A549 (cell line): Measurements from ENCODE around the gene ZFYVE9.

Source experiments
- CBX2 ChIP-seq: fragments of 200-600 bp; sonication (generic); IDR thresholded peaks from 2 replicates; pipeline ENCODE4 v1.6.1; 2016; ENCODE audit warnings: low read depth, mild to moderate bottlenecking, borderline replicate concordance
- CTCF ChIP-seq: fragments of >200 bp; sonication (Bioruptor Twin); formaldehyde crosslinking; IDR thresholded peaks from 3 replicates; pipeline ENCODE4 v1.5.1; 2016
- MAX ChIP-seq: IDR thresholded peaks from 2 replicates; pipeline ENCODE4 v1.6.1; 2012
- RAD21 ChIP-seq, 2 experiments: fragments of >200 bp in 1 of 2; sonication (Bioruptor Twin) in 1 of 2; formaldehyde crosslinking in 1 of 2; IDR thresholded peaks in 1 of 2; conservative IDR thresholded peaks in 1 of 2; 2 replicates in 1 of 2; 3 replicates in 1 of 2; pipeline ENCODE4 v1.6.1; 2012 to 2018; ENCODE audit warnings: inconsistent platforms in 1 of 2

GRCh38 chr1:52225174-52225573 lies 83.3 kb downstream of the ZFYVE9 start:
- TF ChIP-seq CTCF, result no peak
- TF ChIP-seq RAD21 (conservative IDR thresholded peaks at IDR 0.05 in 1 of 2, IDR thresholded peaks at IDR 0.05 in 1 of 2), result no peak
- no peak for TF ChIP-seq MAX
- TF ChIP-seq CBX2, result no peak
